GM23248 (cell line): ENCODE results near the gene SIRT6.

Experiments used
- EZH2 ChIP-seq: fragments of 200-600 bp; sonication (generic); IDR thresholded peaks from 2 replicates; pipeline ENCODE4 v1.6.1; 2018; ENCODE audit warnings: antibody characterized with exemption, mild to moderate bottlenecking; ENCODE audit not compliant: insufficient read depth, poor library complexity, severe bottlenecking
- EZH2phosphoT487 ChIP-seq: fragments of 200-600 bp; sonication (generic); IDR thresholded peaks from 2 replicates; pipeline ENCODE4 v1.6.1; 2018; ENCODE audit warnings: antibody characterized with exemption, moderate library complexity, mild to moderate bottlenecking, low read depth; ENCODE audit not compliant: insufficient read depth

DNA sequence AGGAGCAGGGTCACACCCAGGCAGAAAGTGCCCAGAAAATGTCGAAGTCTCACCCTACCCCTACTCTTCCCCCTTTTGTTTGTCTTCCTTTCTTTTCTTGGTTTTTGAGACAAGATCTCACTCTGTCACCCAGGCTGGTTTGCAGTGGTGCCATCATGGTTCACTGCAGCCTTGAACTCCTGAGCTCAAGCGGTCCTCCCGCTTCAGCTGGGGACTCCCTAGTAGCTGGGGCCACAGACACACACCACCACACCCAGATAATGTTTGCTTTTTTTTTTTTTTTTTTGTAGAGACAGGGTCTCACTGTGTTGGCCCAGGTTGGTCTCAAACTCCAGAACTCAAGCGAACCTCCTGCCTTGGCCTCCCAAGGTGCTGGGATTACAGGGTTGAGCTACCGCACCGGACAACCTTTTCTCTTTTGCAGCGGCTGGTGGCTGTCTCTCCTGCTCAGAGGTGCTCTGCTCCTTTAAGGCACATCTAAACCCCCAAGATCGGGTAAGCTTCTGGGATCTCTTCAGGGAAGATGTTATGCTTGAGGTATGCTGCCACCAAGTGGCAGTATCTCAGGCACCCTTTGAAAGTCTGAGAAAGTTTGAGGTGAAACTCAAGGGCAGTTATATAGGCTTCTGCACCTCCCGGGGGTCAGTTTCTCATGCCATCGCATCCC, 24.6 kb upstream of the SIRT6 start:
- no peak for TF ChIP-seq EZH2
- no peak for TF ChIP-seq EZH2phosphoT487
